Tibial nerve (tissue), 4 donors: ENCODE results near the gene VSIG1. TPM values are rescaled to one million over a fixed set of nuclear protein-coding genes. Genes with fewer than 3 reads are reported as not detected.

Experiments
- DNase-seq, 2 donors: peaks; one replicate each; pipeline ENCODE4 v3.0.0-alpha.2; 2019; ENCODE audit warnings: low spot score in 2 of 2
- H3K27ac ChIP-seq, 4 donors: fragments of 200-600 bp; sonication (generic) in 3 of 4; one replicate each; pipeline ENCODE4 v1.5.1; 2017 to 2019; ENCODE audit warnings: mild to moderate bottlenecking in 1 of 4
- H3K27me3 ChIP-seq, 2 donors: fragments of 200-600 bp; sonication (generic) in 1 of 2; one replicate each; pipeline versions ENCODE4 v1.5.1 to v1.6.0; 2017 to 2019
- H3K36me3 ChIP-seq, 3 donors: fragments of 200-600 bp; sonication (generic); one replicate each; pipeline ENCODE4 v1.5.1; 2018 to 2019
- H3K4me1 ChIP-seq, 4 donors: fragments of 200-600 bp; sonication (generic) in 3 of 4; one replicate each; pipeline ENCODE4 v1.5.1; 2017 to 2019
- H3K4me3 ChIP-seq, 4 donors: fragments of 200-600 bp; sonication (generic) in 3 of 4; one replicate each; pipeline ENCODE4 v1.5.1; 2017 to 2019; ENCODE audit warnings: mild to moderate bottlenecking in 1 of 4, moderate library complexity in 1 of 4
- H3K9me3 ChIP-seq, 4 donors: fragments of 200-600 bp; sonication (generic) in 3 of 4; one replicate each; pipeline ENCODE4 v1.5.1; 2017 to 2019
- EP300 ChIP-seq, 2 donors: sonication (generic); formaldehyde crosslinking; IDR thresholded peaks; one replicate each; pipeline ENCODE4 v1.6.1; 2017; ENCODE audit warnings: antibody characterized with exemption in 2 of 2, mild to moderate bottlenecking in 1 of 2
- POLR2A ChIP-seq, 2 donors: fragments of 450-650 bp; IDR thresholded peaks; one replicate each; pipeline ENCODE4 v1.6.1; 2017; ENCODE audit warnings: antibody characterized with exemption in 2 of 2, mild to moderate bottlenecking in 2 of 2, moderate library complexity in 2 of 2
- WGBS, 2 donors: methylation state at CpG; one replicate each; pipeline ENCODE4 v1.1.5; 2018; 5-methylcytosine and 5-hydroxymethylcytosine counted together
- total RNA-seq, 4 donors: library from RNA; depleted of rRNA; stranded (reverse); fragments of >200 nt; gene quantifications; one replicate each; pipeline ENCODE4 v1.1.0, GENCODE V29; 2016
- TF ChIP-seq, protein P1 (sequence below), 5 experiments: fragments of 200-600 bp in 3 of 5; fragments of 450-650 bp in 2 of 5; sonication (generic) in 3 of 5; IDR thresholded peaks; one replicate each; pipeline ENCODE4 v1.5.1; 2016 to 2019; ENCODE audit warnings: antibody characterized with exemption in 5 of 5, mild to moderate bottlenecking in 3 of 5, moderate library complexity in 2 of 5

Gene VSIG1
- total RNA-seq, 4 donors from 2014 or later, result 0.30 TPM; not detected in 3

GRCh38 chrX:108064001-108064400, 19.1 kb downstream of the VSIG1 start:
- TF ChIP-seq POLR2A (IDR thresholded peaks at IDR 0.05) (no peak), EP300 (IDR thresholded peaks at IDR 0.05) (no peak)
- TF ChIP-seq, protein P1, sequence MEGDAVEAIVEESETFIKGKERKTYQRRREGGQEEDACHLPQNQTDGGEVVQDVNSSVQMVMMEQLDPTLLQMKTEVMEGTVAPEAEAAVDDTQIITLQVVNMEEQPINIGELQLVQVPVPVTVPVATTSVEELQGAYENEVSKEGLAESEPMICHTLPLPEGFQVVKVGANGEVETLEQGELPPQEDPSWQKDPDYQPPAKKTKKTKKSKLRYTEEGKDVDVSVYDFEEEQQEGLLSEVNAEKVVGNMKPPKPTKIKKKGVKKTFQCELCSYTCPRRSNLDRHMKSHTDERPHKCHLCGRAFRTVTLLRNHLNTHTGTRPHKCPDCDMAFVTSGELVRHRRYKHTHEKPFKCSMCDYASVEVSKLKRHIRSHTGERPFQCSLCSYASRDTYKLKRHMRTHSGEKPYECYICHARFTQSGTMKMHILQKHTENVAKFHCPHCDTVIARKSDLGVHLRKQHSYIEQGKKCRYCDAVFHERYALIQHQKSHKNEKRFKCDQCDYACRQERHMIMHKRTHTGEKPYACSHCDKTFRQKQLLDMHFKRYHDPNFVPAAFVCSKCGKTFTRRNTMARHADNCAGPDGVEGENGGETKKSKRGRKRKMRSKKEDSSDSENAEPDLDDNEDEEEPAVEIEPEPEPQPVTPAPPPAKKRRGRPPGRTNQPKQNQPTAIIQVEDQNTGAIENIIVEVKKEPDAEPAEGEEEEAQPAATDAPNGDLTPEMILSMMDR (IDR thresholded peaks at IDR 0.05), result no peak
- WGBS, 2 donors, result 69 to 90% methylated on average over 1 of the region's 1 CpG
- no peaks in the 10 kb centered on the region for H3K36me3 ChIP-seq
- no peaks in the 10 kb centered on the region for H3K4me1 ChIP-seq
- no peak overlapping the region for H3K27ac ChIP-seq
- H3K9me3 ChIP-seq, result no peaks in the 10 kb centered on the region
- H3K27me3 ChIP-seq, result peaks cover 0 to 38% of the 10 kb centered on the region in 2 donors
- H3K4me3 ChIP-seq, result no peak overlapping the region
- DNase-seq, result no peak

DNA sequence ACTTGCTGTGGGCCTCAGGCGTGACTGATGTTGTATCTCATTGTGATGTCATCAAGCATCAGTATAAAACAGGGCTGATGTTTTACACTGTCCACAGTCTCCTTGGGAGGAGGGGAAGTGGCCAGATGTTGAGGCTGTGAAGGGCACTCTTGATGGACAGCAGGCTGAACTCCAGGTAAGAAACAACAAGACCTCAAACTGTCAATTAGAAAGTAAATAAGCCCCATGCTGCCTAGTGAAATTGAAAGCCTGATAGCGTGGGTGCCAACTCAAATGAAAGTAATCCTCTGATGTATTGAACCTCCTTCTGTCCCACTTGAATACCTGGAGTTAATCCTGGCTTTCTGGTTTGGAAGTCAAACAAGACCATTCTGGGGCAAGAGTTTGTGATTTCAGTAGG, 19.7 kb downstream of the VSIG1 start:
- Histone ChIP-seq H3K9me3 (no peaks in the 10 kb centered on the region), H3K4me1 (no peaks in the 10 kb centered on the region), H3K27me3 (peaks cover 0 to 40% of the 10 kb centered on the region in 2 donors), H3K27ac (no peak overlapping the region), H3K36me3 (no peaks in the 10 kb centered on the region), H3K4me3 (no peak overlapping the region)
- 90 to 96% methylated on average over 2 of the region's 2 CpGs for WGBS, 2 donors
- TF ChIP-seq EP300 (IDR thresholded peaks at IDR 0.05) (no peak), POLR2A (IDR thresholded peaks at IDR 0.05) (no peak)
- TF ChIP-seq, protein P1 (IDR thresholded peaks at IDR 0.05), result no peak
- DNase-seq, result no peak

- DNase-seq, result no peak
- WGBS, 2 donors, result 57 to 67% methylated on average over 1 of the region's 1 CpG
- H3K27me3 ChIP-seq, result peaks cover 0 to 47% of the 10 kb centered on the region in 2 donors
- no peak overlapping the region for H3K4me3 ChIP-seq
- H3K36me3 ChIP-seq, result no peaks in the 10 kb centered on the region
- no peaks in the 10 kb centered on the region for H3K9me3 ChIP-seq
- no peak overlapping the region for H3K27ac ChIP-seq
- TF ChIP-seq, protein P1 (IDR thresholded peaks at IDR 0.05), result no peak
- TF ChIP-seq EP300 (IDR thresholded peaks at IDR 0.05), result no peak
- TF ChIP-seq POLR2A (IDR thresholded peaks at IDR 0.05), result no peak
- no peaks in the 10 kb centered on the region for H3K4me1 ChIP-seq
Measured at GRCh38 chrX:108068121-108068520, 23.3 kb downstream of the VSIG1 start.

GRCh38 chrX:108070891-108071290, 26.0 kb downstream of the VSIG1 start:
- Histone ChIP-seq H3K4me3 (no peak overlapping the region), H3K27me3 (peaks cover 0 to 37% of the 10 kb centered on the region in 2 donors), H3K9me3 (no peaks in the 10 kb centered on the region), H3K27ac (no peak overlapping the region), H3K4me1 (no peaks in the 10 kb centered on the region), H3K36me3 (no peaks in the 10 kb centered on the region)
- no peak for DNase-seq
- 57 to 67% methylated on average over 4 of the region's 4 CpGs for WGBS, 2 donors
- TF ChIP-seq POLR2A (IDR thresholded peaks at IDR 0.05), result no peak
- TF ChIP-seq EP300 (IDR thresholded peaks at IDR 0.05), result no peak
- TF ChIP-seq, protein P1 (IDR thresholded peaks at IDR 0.05), result no peak

GRCh38 chrX:108071578-108071977, 26.7 kb downstream of the VSIG1 start:
- Histone ChIP-seq H3K4me1 (no peaks in the 10 kb centered on the region), H3K27me3 (peaks cover 0 to 30% of the 10 kb centered on the region in 2 donors), H3K4me3 (no peak overlapping the region), H3K27ac (no peak overlapping the region), H3K36me3 (no peaks in the 10 kb centered on the region), H3K9me3 (no peaks in the 10 kb centered on the region)
- no peak for TF ChIP-seq EP300 (IDR thresholded peaks at IDR 0.05)
- TF ChIP-seq, protein P1 (IDR thresholded peaks at IDR 0.05), result no peak
- TF ChIP-seq POLR2A (IDR thresholded peaks at IDR 0.05), result no peak
- 87 to 100% methylated on average over 1 of the region's 1 CpG for WGBS, 2 donors
- DNase-seq, result no peak
